GM21786 (cell line): ENCODE results near the gene LSP1.

Experiments
- ATAC-seq: cut with Tn5 transposase; IDR thresholded peaks from one replicate; pipeline ENCODE4 v1.9.1; 2021; ENCODE audit not compliant: unreplicated experiment

The LSP1 gene

GRCh38 chr11:1915795-1916131, 62.9 kb downstream of the LSP1 start:
- no peak for ATAC-seq

DNA sequence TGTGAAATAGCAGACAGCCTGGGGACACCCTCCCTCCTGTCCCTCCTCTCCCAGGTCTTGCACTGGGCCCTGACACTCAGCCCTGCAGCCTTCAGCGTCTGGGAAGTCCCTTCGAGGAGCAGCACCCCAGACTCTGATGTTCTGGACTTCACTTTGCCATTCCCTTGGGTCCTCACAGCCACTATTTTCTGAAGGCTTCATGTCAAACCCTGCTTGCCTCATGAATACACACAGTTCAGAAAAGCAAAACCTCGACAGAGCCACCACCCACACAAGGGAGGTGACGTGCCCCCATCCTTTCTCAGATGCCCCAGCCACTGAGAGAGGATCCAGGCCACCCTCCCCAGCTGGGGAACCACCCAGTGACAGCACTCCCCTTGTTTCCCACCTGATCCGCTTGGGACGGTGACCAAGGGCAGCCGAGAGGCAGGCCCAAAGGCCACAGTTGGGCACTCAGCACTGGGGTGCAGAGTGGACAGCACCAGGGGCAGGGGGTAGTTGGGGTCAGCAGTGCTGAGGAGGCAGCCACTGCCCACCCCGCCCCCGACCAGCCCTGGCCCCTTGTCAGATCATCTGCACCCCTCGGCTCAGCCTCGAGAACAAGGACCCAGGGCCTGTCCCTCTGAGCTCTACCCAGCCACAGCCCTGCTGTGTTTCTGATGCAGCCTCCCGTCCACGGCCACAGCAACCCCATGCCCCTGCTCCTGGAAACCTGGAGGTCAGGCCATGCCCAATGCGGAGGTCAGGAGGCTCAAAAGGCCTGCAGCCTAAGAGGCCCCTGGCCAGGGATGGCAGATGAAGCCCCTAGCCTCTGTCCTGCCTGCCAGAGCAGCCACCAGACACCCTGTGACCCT, 63.5 kb downstream of the LSP1 start:
- peak; percentile 40 for ATAC-seq

- no peak for ATAC-seq
These were observed 64.2 kb downstream of the LSP1 start for GRCh38 chr11:1916986-1917522.

- no peak for ATAC-seq
These were observed 64.9 kb downstream of the LSP1 start for GRCh38 chr11:1917523-1918435.

GRCh38 chr11:1918436-1919315, 65.8 kb downstream of the LSP1 start:
- no peak for ATAC-seq

- no peak for ATAC-seq
These were observed 66.7 kb downstream of the LSP1 start, which contains the start of gene TNNT3 for GRCh38 chr11:1919391-1920127. Gene TNNT3, plus strand, starts transcription at chr11:1919703. Its CDS starts 3,172 bp downstream, at chr11:1922875.

GRCh38 chr11:1920128-1920908, 67.4 kb downstream of the LSP1 start:
- ATAC-seq = no peak

GRCh38 chr11:1920909-1921573, 68.2 kb downstream of the LSP1 start:
- no peak for ATAC-seq

GRCh38 chr11:1921574-1922141, 68.8 kb downstream of the LSP1 start:
- no peak for ATAC-seq

- ATAC-seq = no peak
These were observed 69.7 kb downstream of the LSP1 start for GRCh38 chr11:1922481-1923081.

DNA sequence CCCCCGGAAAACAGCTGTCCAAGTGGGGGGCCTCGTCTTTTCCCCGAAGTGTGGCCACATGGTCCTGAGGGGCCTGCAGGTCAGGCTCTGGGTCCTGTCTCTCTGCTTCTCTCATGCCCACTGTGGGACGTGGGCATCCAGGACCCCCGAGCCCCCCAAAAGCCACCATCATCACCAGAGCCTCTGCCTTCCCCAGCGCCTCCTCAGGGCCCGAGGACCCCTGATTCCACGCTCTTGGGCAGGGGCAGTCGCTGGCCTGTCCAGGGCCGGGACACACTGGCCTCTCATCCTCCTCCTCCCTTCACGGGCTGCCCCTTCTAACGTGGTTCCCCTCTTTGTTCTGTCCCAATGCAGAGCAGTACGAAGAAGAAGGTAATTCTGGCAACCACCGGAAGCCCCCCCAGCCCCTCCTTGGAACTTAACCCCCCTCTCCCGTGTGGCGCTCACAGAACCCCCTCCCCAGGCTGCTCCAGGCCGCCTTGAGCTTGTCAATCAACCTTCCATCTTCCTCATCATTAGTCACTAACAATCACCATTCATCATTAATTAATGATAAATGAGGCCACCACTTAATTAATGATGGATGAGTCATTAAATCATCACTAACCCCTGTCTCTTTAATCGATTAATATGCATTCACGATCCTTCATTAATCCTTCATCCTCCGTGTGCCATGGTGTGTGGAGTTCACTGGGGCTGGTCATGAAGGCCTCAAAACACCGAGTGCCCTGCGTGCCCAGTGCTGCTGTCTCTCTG, 70.5 kb downstream of the LSP1 start:
- no peak for ATAC-seq

GRCh38 chr11:1924181-1924580, 71.3 kb downstream of the LSP1 start:
- no peak for ATAC-seq

GRCh38 chr11:1924646-1925372, 71.9 kb downstream of the LSP1 start:
- ATAC-seq = no peak

DNA sequence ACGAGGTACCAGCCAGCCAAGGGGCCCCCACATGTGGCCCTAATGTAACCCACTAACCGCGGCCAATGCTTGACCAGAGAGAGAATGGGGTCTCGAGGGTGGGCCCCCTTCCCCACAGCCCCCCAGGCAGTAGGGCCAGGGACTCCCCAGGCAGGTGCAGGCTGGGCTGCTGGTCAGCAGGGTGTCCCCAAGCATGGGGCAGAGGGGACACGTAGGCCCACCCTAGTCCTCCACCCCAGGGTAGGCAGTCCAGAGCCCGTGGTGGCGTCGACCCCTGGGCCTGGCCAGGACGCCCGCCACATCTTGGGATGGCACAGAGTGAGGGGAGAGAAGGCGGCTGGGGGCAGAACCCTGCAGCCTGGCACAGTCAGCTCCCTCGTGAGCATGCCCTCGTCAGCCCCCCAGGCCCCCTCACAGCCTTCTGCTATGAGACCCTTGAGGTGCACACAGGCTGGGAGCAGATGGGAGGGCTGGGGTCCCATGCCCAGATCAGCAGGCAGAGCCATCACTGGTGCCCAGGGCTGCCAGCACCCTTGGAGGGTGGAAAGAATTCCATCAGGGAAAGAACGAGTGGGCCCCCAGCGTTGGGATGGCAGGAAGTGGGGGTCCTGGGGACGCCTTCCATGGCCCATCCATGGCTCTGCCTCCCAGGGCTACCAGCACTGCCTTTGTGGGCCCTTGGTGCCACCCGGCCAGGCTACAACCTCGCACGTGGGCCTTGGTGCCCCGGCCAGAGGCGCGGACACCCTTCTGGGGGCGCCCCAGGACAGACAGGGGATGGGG, 72.7 kb downstream of the LSP1 start:
- no peak for ATAC-seq

DNA sequence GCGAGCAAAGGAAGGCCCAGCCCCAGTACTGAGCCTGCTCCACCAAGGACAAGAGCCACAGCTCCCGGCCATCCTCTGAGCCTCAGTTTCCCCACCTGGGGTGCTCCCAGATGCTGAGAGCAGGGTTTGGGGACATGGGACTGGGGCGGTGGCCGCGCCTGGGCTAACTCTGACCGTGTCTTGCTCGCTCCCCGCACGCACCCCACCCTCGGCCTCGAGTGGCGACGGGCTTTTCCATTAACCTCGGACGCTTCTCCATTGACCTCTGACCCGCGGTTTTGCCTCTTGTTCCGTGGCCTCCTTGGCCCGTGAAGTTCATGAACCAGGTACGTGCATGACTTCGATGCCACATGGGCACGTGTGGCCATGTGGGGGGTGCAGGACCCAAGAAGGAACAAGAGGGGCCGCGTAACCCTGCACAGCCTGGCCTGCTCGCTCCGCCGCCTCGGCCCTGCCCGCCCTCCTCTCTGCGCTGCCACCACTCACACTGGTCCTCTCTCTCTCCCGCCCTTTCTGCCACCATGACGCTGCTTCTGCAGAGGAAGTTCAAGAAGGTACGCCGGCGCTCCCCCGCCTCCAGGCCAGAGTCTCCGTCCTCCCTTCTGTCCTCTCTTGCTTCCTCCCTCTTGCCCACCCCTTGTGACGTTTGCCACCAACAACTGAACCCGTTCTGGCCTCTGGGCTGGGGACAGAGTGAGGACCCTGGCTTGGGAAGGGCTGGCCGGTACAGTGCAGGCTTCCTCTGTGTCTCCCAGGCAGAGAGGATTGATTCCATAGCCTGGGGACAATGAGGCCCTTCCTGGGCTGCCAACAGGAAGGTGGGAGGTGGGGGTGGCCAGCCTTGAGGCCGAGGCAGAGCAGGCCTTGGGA, 73.5 kb downstream of the LSP1 start:
- ATAC-seq = no peak
